ENCODE data around the gene LRRC75B. TPM values are rescaled to one million over a fixed set of nuclear protein-coding genes. Genes with fewer than 3 reads are reported as not detected.

Gene LRRC75B
- total RNA-seq, 2 donors from 2014 or later = 1.1 to 2.3 TPM

- Mint-ChIP-seq H3K4me1 (no peaks in the 10 kb centered on the region), H3K27me3 (no peaks in the 10 kb centered on the region), H3K27ac (no peak overlapping the region), H3K4me3 (no peak overlapping the region), H3K9me3 (no peaks in the 10 kb centered on the region), H3K36me3 (ENCODE audit: low read depth) (no peaks in the 10 kb centered on the region)
- no peak for ATAC-seq (replicated peaks)
Observed at GRCh38 chr22:24584166-24584790, 8.6 kb downstream of the LRRC75B start.

GRCh38 chr22:24583221-24584165 is 9.4 kb downstream of the LRRC75B start:
- H3K36me3 Mint-ChIP-seq (ENCODE audit: low read depth) = no peaks in the 10 kb centered on the region
- no peaks in the 10 kb centered on the region for H3K27me3 Mint-ChIP-seq
- ATAC-seq (replicated peaks) = no peak
- no peaks in the 10 kb centered on the region for H3K4me1 Mint-ChIP-seq
- H3K4me3 Mint-ChIP-seq = no peak overlapping the region
- no peaks in the 10 kb centered on the region for H3K9me3 Mint-ChIP-seq
- no peak overlapping the region for H3K27ac Mint-ChIP-seq

- Mint-ChIP-seq H3K9me3 (no peaks in the 10 kb centered on the region), H3K36me3 (ENCODE audit: low read depth) (peaks cover 2% of the 10 kb centered on the region), H3K4me1 (no peaks in the 10 kb centered on the region), H3K27ac (no peak overlapping the region), H3K27me3 (no peaks in the 10 kb centered on the region), H3K4me3 (no peak overlapping the region)
- no peak for ATAC-seq (replicated peaks)
Observed at GRCh38 chr22:24582056-24582814, 10.6 kb downstream of the LRRC75B start.

GRCh38 chr22:24580276-24580675 is 12.6 kb downstream of the LRRC75B start:
- Mint-ChIP-seq H3K4me1 (no peaks in the 10 kb centered on the region), H3K4me3 (no peak overlapping the region), H3K27ac (no peak overlapping the region), H3K36me3 (ENCODE audit: low read depth) (peaks cover 21% of the 10 kb centered on the region), H3K27me3 (no peaks in the 10 kb centered on the region), H3K9me3 (no peaks in the 10 kb centered on the region)
- no peak for ATAC-seq (replicated peaks)

GRCh38 chr22:24579258-24579601 is 13.6 kb downstream of the LRRC75B start:
- Mint-ChIP-seq H3K27me3 (no peaks in the 10 kb centered on the region), H3K4me3 (no peak overlapping the region), H3K4me1 (no peaks in the 10 kb centered on the region), H3K9me3 (no peaks in the 10 kb centered on the region), H3K36me3 (ENCODE audit: low read depth) (peaks cover 31% of the 10 kb centered on the region), H3K27ac (no peak overlapping the region)
- ATAC-seq (replicated peaks) = no peak

GRCh38 chr22:24578355-24579257 is 14.3 kb downstream of the LRRC75B start:
- H3K9me3 Mint-ChIP-seq = no peaks in the 10 kb centered on the region
- peak overlapping the region; percentile 59 for H3K27ac Mint-ChIP-seq
- peaks cover 38% of the 10 kb centered on the region for H3K36me3 Mint-ChIP-seq (ENCODE audit: low read depth)
- no peak overlapping the region for H3K4me3 Mint-ChIP-seq
- no peaks in the 10 kb centered on the region for H3K27me3 Mint-ChIP-seq
- no peaks in the 10 kb centered on the region for H3K4me1 Mint-ChIP-seq
- ATAC-seq (replicated peaks) = no peak

- Mint-ChIP-seq H3K9me3 (no peaks in the 10 kb centered on the region), H3K4me1 (no peaks in the 10 kb centered on the region), H3K4me3 (no peak overlapping the region), H3K27me3 (no peaks in the 10 kb centered on the region), H3K36me3 (ENCODE audit: low read depth) (peaks cover 56% of the 10 kb centered on the region), H3K27ac (no peak overlapping the region)
- ATAC-seq (replicated peaks) = no peak
Observed at GRCh38 chr22:24576778-24577177, 16.1 kb downstream of the LRRC75B start.

- no peak for ATAC-seq (replicated peaks)
- Mint-ChIP-seq H3K27ac (no peak overlapping the region), H3K4me3 (no peak overlapping the region), H3K27me3 (no peaks in the 10 kb centered on the region), H3K36me3 (ENCODE audit: low read depth) (peaks cover 97% of the 10 kb centered on the region), H3K4me1 (no peaks in the 10 kb centered on the region), H3K9me3 (no peaks in the 10 kb centered on the region)
Observed at GRCh38 chr22:24571266-24571665, 21.6 kb downstream of the LRRC75B start.

- no peak for ATAC-seq (replicated peaks)
- H3K27me3 Mint-ChIP-seq = no peaks in the 10 kb centered on the region
- no peak overlapping the region for H3K4me3 Mint-ChIP-seq
- H3K27ac Mint-ChIP-seq = no peak overlapping the region
- H3K4me1 Mint-ChIP-seq = peaks cover 7% of the 10 kb centered on the region
- no peaks in the 10 kb centered on the region for H3K9me3 Mint-ChIP-seq
- peaks cover 98% of the 10 kb centered on the region for H3K36me3 Mint-ChIP-seq (ENCODE audit: low read depth)
Observed at GRCh38 chr22:24567668-24568067, 25.2 kb downstream of the LRRC75B start.

- Mint-ChIP-seq H3K4me3 (no peak overlapping the region), H3K4me1 (peaks cover 7% of the 10 kb centered on the region), H3K9me3 (no peaks in the 10 kb centered on the region), H3K36me3 (ENCODE audit: low read depth) (peaks cover 98% of the 10 kb centered on the region), H3K27ac (no peak overlapping the region), H3K27me3 (no peaks in the 10 kb centered on the region)
- no peak for ATAC-seq (replicated peaks)
Observed at GRCh38 chr22:24566899-24567511, 25.9 kb downstream of the LRRC75B start.

GRCh38 chr22:24565077-24565476 is 27.8 kb downstream of the LRRC75B start:
- Mint-ChIP-seq H3K27ac (no peak overlapping the region), H3K4me3 (no peak overlapping the region), H3K36me3 (ENCODE audit: low read depth) (peaks cover 98% of the 10 kb centered on the region)

GRCh38 chr22:24564376-24565058 is 28.4 kb downstream of the LRRC75B start:
- H3K9me3 Mint-ChIP-seq = no peaks in the 10 kb centered on the region
- peaks cover 11% of the 10 kb centered on the region for H3K4me1 Mint-ChIP-seq
- peaks cover 98% of the 10 kb centered on the region for H3K36me3 Mint-ChIP-seq (ENCODE audit: low read depth)
- peak overlapping the region; percentile 67 for H3K27ac Mint-ChIP-seq
- no peaks in the 10 kb centered on the region for H3K27me3 Mint-ChIP-seq
- no peak overlapping the region for H3K4me3 Mint-ChIP-seq
- no peak for ATAC-seq (replicated peaks)

More at GRCh38 chr22:24565077-24565476, 27.8 kb downstream of the LRRC75B start:
- no peaks in the 10 kb centered on the region for H3K27me3 Mint-ChIP-seq
- no peaks in the 10 kb centered on the region for H3K9me3 Mint-ChIP-seq
- ATAC-seq (replicated peaks) = no peak
- H3K4me1 Mint-ChIP-seq = peaks cover 11% of the 10 kb centered on the region

GRCh38 chr22:24563246-24563645 is 29.6 kb downstream of the LRRC75B start:
- no peaks in the 10 kb centered on the region for H3K27me3 Mint-ChIP-seq
- H3K4me1 Mint-ChIP-seq = peaks cover 17% of the 10 kb centered on the region
- H3K9me3 Mint-ChIP-seq = no peaks in the 10 kb centered on the region
- peaks cover 100% of the 10 kb centered on the region for H3K36me3 Mint-ChIP-seq (ENCODE audit: low read depth)
- no peak overlapping the region for H3K27ac Mint-ChIP-seq
- ATAC-seq (replicated peaks) = no peak
- H3K4me3 Mint-ChIP-seq = no peak overlapping the region
